ENCODE results near the gene MGAT4C. TPM values are rescaled to one million over a fixed set of nuclear protein-coding genes. Genes with fewer than 3 reads are reported as not detected.

Gene MGAT4C
- total and polyA plus RNA-seq, 12 donors, result 0.20 to 12.2 (median 3.6) TPM

DNA sequence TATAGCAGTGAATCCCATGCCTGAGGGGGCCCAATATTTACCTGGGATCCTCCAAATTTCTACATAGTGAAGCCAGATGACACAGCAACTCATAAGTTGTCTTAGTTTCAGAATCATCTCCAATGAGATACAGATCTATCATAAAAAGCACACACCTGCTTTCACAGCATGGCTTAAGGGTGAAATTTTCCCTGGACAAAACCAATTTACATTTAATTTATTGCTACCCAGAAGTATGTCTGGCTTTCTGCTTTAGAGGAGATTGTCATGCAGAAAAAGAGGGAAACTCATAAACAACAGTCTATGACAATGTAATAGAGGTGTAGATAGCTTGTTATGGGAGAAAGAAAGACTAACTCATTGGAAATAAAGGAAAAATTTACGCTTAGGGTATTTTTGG, 113.0 kb downstream of the MGAT4C start:
- intact Hi-C loops (cut with DNase I), result no loop called here
- no peaks in the 10 kb centered on the region for H3K36me3 ChIP-seq
- no peaks in the 10 kb centered on the region for H3K27me3 ChIP-seq
- WGBS, 2 donors, result 88 to 98% methylated on average over 1 of the region's 1 CpG
- H3K9me3 ChIP-seq, result peaks cover 0 to 6% (median 0%) of the 10 kb centered on the region in 11 donors
- H3K27ac ChIP-seq, result no peak overlapping the region
- DNase-seq (no peak), ATAC-seq (no peak)
- H3K4me1 ChIP-seq, result no peaks in the 10 kb centered on the region
- H3K4me3 ChIP-seq, result no peak overlapping the region
- TF ChIP-seq, protein P1, sequence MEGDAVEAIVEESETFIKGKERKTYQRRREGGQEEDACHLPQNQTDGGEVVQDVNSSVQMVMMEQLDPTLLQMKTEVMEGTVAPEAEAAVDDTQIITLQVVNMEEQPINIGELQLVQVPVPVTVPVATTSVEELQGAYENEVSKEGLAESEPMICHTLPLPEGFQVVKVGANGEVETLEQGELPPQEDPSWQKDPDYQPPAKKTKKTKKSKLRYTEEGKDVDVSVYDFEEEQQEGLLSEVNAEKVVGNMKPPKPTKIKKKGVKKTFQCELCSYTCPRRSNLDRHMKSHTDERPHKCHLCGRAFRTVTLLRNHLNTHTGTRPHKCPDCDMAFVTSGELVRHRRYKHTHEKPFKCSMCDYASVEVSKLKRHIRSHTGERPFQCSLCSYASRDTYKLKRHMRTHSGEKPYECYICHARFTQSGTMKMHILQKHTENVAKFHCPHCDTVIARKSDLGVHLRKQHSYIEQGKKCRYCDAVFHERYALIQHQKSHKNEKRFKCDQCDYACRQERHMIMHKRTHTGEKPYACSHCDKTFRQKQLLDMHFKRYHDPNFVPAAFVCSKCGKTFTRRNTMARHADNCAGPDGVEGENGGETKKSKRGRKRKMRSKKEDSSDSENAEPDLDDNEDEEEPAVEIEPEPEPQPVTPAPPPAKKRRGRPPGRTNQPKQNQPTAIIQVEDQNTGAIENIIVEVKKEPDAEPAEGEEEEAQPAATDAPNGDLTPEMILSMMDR (IDR thresholded peaks at IDR 0.05), result no peak

DNA sequence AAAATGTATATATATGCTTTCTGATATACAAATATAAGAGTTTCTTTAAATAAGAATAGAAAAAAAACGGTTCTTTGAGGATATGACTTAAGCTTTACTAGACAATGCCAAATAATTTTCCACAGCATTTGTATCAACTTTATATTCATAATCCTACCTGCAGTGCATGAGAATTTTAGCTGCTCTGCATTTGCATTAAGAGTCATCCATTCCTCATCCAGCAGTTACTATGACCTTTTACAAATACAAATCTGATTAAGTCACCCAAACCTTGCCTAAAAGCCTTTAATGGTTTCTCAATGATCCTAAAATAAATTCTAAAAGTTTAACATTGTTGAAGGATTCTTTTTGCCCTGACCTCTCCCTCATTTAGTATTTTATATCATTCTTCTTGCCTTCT, 116.5 kb downstream of the MGAT4C start:
- intact Hi-C loops (cut with DNase I), result no loop called here
- no peak overlapping the region for H3K27ac ChIP-seq
- no peak overlapping the region for H3K4me3 ChIP-seq
- H3K27me3 ChIP-seq, result no peaks in the 10 kb centered on the region
- 69 to 81% methylated on average over 1 of the region's 1 CpG for WGBS, 2 donors
- no peaks in the 10 kb centered on the region for H3K36me3 ChIP-seq
- DNase-seq, result no peak
- no peak for ATAC-seq
- no peaks in the 10 kb centered on the region for H3K4me1 ChIP-seq
- peaks cover 0 to 6% (median 0%) of the 10 kb centered on the region in 11 donors for H3K9me3 ChIP-seq
- TF ChIP-seq, protein P1 (IDR thresholded peaks at IDR 0.05), result no peak

DNA sequence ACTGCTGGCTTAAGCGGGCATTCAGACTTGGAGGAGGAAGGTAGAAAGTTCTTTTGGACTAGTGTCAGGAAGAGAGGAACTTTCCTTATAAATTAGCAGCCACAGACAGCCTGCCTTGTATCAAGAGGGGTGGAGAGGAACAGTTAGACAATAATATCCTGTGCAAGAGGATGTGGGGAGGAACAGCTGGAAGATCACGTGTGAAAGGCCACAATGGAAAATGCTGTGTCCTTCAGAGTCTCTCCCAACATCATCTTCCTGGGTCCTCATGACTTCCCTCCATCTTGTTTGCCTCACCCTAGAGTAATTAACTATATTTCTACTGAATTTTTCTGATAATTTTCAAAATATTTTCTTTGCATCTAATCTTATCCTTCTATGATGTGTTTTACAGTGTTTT, 117.4 kb downstream of the MGAT4C start:
- Histone ChIP-seq H3K4me1 (no peaks in the 10 kb centered on the region), H3K36me3 (no peaks in the 10 kb centered on the region), H3K9me3 (peaks cover 0 to 6% (median 0%) of the 10 kb centered on the region in 11 donors), H3K27ac (no peak overlapping the region), H3K4me3 (no peak overlapping the region), H3K27me3 (no peaks in the 10 kb centered on the region)
- no peak for DNase-seq
- ATAC-seq, result no peak
- TF ChIP-seq, protein P1 (IDR thresholded peaks at IDR 0.05), result no peak
- intact Hi-C loops (cut with DNase I), result no loop called here
- WGBS, 2 donors, result 53 to 64% methylated on average over 2 of the region's 2 CpGs

DNA sequence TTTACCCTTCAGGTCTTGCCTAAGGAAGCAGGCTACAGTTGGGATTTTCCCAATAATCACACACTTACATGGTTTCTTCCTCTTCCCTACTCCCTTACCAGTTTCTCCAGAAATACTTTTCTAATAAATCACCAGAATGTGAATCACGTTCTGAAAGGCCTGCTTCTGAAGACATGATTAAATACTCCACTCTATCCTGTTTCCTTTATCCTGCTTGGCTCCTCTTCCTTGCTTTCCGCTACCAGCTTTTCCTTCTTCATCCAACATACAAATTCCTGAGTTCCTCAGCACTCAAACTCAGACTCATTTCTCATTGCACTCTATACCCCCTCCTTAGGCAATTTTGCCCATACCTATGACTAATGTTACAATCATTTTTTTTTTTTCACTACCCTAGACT, 118.3 kb downstream of the MGAT4C start:
- no peaks in the 10 kb centered on the region for H3K4me1 ChIP-seq
- peaks cover 0 to 6% (median 0%) of the 10 kb centered on the region in 11 donors for H3K9me3 ChIP-seq
- intact Hi-C loops (cut with DNase I), result no loop called here
- no peak overlapping the region for H3K4me3 ChIP-seq
- WGBS, 2 donors, result 60 to 67% methylated on average over 2 of the region's 2 CpGs
- H3K27ac ChIP-seq, result no peak overlapping the region
- DNase-seq, result no peak
- ATAC-seq, result no peak
- H3K27me3 ChIP-seq, result no peaks in the 10 kb centered on the region
- H3K36me3 ChIP-seq, result no peaks in the 10 kb centered on the region
- TF ChIP-seq, protein P1 (IDR thresholded peaks at IDR 0.05), result no peak

Data from heart right ventricle (tissue), 16 donors.